ENCODE measurements around the gene FGFBP1.

The FGFBP1 gene

DNA sequence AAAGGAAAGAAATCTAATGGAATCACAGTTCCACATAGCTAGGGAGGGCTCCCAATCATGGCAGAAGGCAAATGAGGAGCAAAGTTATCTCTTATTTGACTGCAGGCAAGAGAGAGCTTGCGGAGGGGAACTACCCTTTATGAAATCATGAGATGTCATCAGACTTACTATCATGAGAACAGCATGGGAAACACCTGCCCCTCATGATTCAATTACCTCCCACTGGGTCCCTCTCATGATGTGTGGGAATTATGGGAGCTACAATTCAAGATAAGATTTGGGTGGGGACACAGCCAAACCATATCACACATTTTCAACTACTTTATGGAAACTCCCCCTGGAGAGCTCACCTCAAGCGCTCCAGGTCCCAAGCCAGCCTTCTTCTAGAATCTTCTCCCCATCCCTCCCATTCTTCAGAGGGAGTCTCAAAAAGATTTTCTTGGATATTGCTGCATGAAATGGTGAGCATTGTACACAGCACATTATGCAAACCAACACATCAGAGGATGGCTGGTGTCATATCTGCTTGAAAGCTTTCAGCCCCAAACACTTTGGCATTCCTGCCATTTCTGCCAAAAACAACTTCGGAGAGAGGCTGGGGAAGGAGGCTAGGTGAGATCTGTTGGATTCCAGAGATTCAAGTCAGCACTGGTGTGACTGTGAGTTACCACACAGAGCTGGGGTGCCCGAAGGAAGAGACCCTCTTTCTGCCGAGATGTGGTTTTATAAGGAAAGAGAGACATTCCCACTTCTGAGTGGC, 6.9 kb downstream of the FGFBP1 start:
- no peak overlapping the region for H3K4me3 ChIP-seq (ENCODE audit: low read depth, low read length)
- H3K27me3 ChIP-seq (ENCODE audit: control insufficient read depth, insufficient read depth, low read length), result no peaks in the 10 kb centered on the region
- TF ChIP-seq, protein P1, sequence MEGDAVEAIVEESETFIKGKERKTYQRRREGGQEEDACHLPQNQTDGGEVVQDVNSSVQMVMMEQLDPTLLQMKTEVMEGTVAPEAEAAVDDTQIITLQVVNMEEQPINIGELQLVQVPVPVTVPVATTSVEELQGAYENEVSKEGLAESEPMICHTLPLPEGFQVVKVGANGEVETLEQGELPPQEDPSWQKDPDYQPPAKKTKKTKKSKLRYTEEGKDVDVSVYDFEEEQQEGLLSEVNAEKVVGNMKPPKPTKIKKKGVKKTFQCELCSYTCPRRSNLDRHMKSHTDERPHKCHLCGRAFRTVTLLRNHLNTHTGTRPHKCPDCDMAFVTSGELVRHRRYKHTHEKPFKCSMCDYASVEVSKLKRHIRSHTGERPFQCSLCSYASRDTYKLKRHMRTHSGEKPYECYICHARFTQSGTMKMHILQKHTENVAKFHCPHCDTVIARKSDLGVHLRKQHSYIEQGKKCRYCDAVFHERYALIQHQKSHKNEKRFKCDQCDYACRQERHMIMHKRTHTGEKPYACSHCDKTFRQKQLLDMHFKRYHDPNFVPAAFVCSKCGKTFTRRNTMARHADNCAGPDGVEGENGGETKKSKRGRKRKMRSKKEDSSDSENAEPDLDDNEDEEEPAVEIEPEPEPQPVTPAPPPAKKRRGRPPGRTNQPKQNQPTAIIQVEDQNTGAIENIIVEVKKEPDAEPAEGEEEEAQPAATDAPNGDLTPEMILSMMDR (IDR thresholded peaks at IDR 0.05), result no peak
- no peaks in the 10 kb centered on the region for H3K36me3 ChIP-seq (ENCODE audit: control insufficient read depth, insufficient read depth, low read length)
- no peak overlapping the region for H3K27ac ChIP-seq
- H2AFZ ChIP-seq, result no peak overlapping the region
- no peaks in the 10 kb centered on the region for H3K4me1 ChIP-seq
- no peaks in the 10 kb centered on the region for H3K79me2 ChIP-seq
- H3K9ac ChIP-seq, result no peak overlapping the region
- no peaks in the 10 kb centered on the region for H3K9me3 ChIP-seq (ENCODE audit: control insufficient read depth, low read length)
- H3K4me2 ChIP-seq (ENCODE audit: low read length), result no peak overlapping the region

DNA sequence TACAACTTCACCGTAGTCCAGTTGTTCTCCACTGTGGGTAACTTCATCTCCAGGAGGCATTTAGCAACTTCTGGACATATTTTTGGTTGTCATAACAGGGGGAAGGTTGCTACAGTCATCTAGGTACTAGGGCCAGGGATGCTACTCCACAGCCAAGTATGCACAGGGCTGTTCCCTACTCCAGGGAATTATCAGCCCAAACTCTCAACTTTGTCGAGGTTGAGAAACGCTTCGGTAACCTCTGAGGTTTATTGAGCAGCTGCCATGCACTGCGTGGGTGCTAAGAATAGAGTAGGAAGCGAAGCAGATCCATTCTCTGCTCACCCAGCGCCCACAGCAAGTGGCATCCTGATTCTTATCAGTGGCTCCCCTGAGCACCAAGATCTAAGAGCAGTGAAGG, 8.2 kb downstream of the FGFBP1 start:
- Histone ChIP-seq H3K4me2 (ENCODE audit: low read length) (no peak overlapping the region), H3K36me3 (ENCODE audit: control insufficient read depth, insufficient read depth, low read length) (no peaks in the 10 kb centered on the region), H3K79me2 (no peaks in the 10 kb centered on the region), H3K9ac (no peak overlapping the region), H3K27me3 (ENCODE audit: control insufficient read depth, insufficient read depth, low read length) (no peaks in the 10 kb centered on the region), H2AFZ (no peak overlapping the region), H3K27ac (no peak overlapping the region), H3K4me1 (no peaks in the 10 kb centered on the region), H3K4me3 (ENCODE audit: low read depth, low read length) (no peak overlapping the region), H3K9me3 (ENCODE audit: control insufficient read depth, low read length) (no peaks in the 10 kb centered on the region)
- TF ChIP-seq, protein P1 (IDR thresholded peaks at IDR 0.05), result no peak

DNA sequence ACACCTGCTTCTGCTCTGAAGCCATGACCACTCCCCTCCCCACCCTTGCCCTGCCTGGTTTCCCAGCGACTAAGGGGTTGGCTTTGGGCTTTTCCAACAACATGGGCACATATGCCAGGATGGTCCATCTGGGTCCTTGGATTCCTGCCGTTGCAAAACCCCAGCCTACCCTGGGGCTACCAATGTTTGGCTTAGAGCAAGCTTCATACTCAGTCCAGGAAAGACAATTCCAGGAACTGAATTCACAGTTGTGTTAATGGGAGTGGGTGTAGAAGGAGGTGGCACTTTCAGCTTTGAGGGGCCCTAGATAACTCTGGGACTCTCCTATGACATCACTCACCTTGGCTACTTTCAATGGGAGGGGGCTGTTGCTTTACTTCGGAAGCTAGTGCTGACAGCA, 9.0 kb downstream of the FGFBP1 start:
- Histone ChIP-seq H3K4me1 (no peaks in the 10 kb centered on the region), H3K9ac (no peak overlapping the region), H3K36me3 (ENCODE audit: control insufficient read depth, insufficient read depth, low read length) (no peaks in the 10 kb centered on the region), H3K27ac (no peak overlapping the region), H3K4me3 (ENCODE audit: low read depth, low read length) (no peak overlapping the region), H3K79me2 (no peaks in the 10 kb centered on the region), H3K4me2 (ENCODE audit: low read length) (no peak overlapping the region), H3K27me3 (ENCODE audit: control insufficient read depth, insufficient read depth, low read length) (no peaks in the 10 kb centered on the region), H2AFZ (no peak overlapping the region), H3K9me3 (ENCODE audit: control insufficient read depth, low read length) (no peaks in the 10 kb centered on the region)
- TF ChIP-seq, protein P1 (IDR thresholded peaks at IDR 0.05), result no peak

DNA sequence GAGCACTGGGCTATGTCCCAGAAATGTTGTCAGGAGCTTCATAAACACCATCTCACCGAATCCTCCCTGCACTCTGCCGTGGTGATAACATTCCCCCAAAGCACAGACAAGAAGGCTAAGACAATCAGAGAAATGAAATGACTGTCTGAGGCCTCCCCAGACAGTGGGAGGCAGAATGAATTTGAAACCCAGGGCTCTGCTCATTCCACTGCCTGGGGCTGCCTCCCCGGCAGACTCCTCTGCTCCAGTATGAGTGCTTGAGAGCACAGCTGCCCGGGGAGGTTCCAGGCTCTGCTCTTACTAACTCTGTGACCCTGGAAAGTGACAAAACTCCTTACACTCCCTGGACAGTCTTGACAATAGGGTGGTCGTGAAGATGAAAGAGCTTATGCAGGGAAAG, 9.7 kb downstream of the FGFBP1 start:
- TF ChIP-seq, protein P1 (IDR thresholded peaks at IDR 0.05), result no peak
- Histone ChIP-seq H3K27ac (no peak overlapping the region), H3K79me2 (no peaks in the 10 kb centered on the region), H3K27me3 (ENCODE audit: control insufficient read depth, insufficient read depth, low read length) (no peaks in the 10 kb centered on the region), H3K9ac (no peak overlapping the region), H3K36me3 (ENCODE audit: control insufficient read depth, insufficient read depth, low read length) (no peaks in the 10 kb centered on the region), H3K4me1 (no peaks in the 10 kb centered on the region), H3K4me2 (ENCODE audit: low read length) (no peak overlapping the region), H3K4me3 (ENCODE audit: low read depth, low read length) (no peak overlapping the region), H3K9me3 (ENCODE audit: control insufficient read depth, low read length) (no peaks in the 10 kb centered on the region), H2AFZ (no peak overlapping the region)

DNA sequence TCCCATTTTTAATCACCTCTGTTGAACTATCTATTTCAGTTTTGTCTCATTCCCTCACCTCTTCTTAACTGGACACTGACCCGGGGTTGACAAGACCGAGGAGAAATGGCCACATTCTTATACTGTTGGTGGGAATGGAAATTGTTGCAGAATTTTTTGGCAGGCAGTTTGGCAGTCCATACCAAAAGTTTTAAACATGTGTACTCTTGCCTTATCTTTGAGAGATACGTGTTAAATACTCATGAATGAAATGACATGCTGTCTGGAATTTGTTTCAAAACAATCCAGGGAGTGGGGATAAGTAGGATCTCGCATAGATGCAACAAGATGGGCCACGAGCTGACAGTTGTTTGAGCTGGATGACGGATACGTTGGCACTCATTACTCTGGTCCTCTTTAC, 12.1 kb downstream of the FGFBP1 start:
- Histone ChIP-seq H3K79me2 (no peaks in the 10 kb centered on the region), H3K4me2 (ENCODE audit: low read length) (no peak overlapping the region), H3K27me3 (ENCODE audit: control insufficient read depth, insufficient read depth, low read length) (no peaks in the 10 kb centered on the region), H3K36me3 (ENCODE audit: control insufficient read depth, insufficient read depth, low read length) (no peaks in the 10 kb centered on the region), H3K27ac (no peak overlapping the region), H2AFZ (no peak overlapping the region), H3K4me1 (no peaks in the 10 kb centered on the region), H3K9ac (no peak overlapping the region), H3K9me3 (ENCODE audit: control insufficient read depth, low read length) (no peaks in the 10 kb centered on the region), H3K4me3 (ENCODE audit: low read depth, low read length) (no peak overlapping the region)
- TF ChIP-seq, protein P1 (IDR thresholded peaks at IDR 0.05), result no peak
